ENCODE measurements around the gene PHF21B.

The PHF21B gene

GRCh38 chr22:44981857-44982256 is 27.9 kb downstream of the PHF21B start:
- Histone ChIP-seq H3K18ac (ENCODE audit: low read length) (no peak overlapping the region), H3K27me3 (ENCODE audit: insufficient read depth, low read length, poor library complexity) (no peaks in the 10 kb centered on the region), H4K5ac (ENCODE audit: low read length) (no peak overlapping the region), H3K36me3 (ENCODE audit: control insufficient read depth, insufficient read depth, low read length) (no peaks in the 10 kb centered on the region), H3K4me3 (ENCODE audit: low read length) (no peak overlapping the region), H3K4me2 (ENCODE audit: low read length) (no peak overlapping the region), H2BK5ac (ENCODE audit: low read length) (no peak overlapping the region), H3K4ac (ENCODE audit: low read depth, low read length) (no peak overlapping the region), H3K27ac (ENCODE audit: low read depth, low read length) (no peak overlapping the region), H2BK15ac (replicated peaks; ENCODE audit: low read depth) (no peak overlapping the region), H3K9ac (ENCODE audit: low read length) (no peak overlapping the region), H4K8ac (ENCODE audit: low read depth, low read length) (no peak overlapping the region), H3K23ac (ENCODE audit: low read length) (no peak overlapping the region), H3K4me1 (ENCODE audit: control insufficient read depth, low read depth, low read length) (no peaks in the 10 kb centered on the region), H2BK120ac (ENCODE audit: low read depth, low read length) (no peak overlapping the region), H3K79me1 (ENCODE audit: low read length) (peaks cover 49% of the 10 kb centered on the region), H3K56ac (ENCODE audit: low read length) (no peak overlapping the region), H2AK5ac (ENCODE audit: low read length) (no peak overlapping the region), H3K79me2 (ENCODE audit: control insufficient read depth, insufficient read depth, low read length) (peaks cover 56% of the 10 kb centered on the region)
- DNase-seq: no peak
- WGBS (ENCODE audit: extremely low coverage, insufficient coverage, low lambda C conversion rate): no CpG with 5 or more reads among the region's 11 CpGs

GRCh38 chr22:44979154-44979553 is 30.7 kb downstream of the PHF21B start:
- Histone ChIP-seq H3K23ac (ENCODE audit: low read length) (peak overlapping the region; percentile 24), H3K27ac (ENCODE audit: low read depth, low read length) (no peak overlapping the region), H3K4me2 (ENCODE audit: low read length) (no peak overlapping the region), H2AK5ac (ENCODE audit: low read length) (no peak overlapping the region), H4K8ac (ENCODE audit: low read depth, low read length) (no peak overlapping the region), H3K18ac (ENCODE audit: low read length) (no peak overlapping the region), H3K4ac (ENCODE audit: low read depth, low read length) (no peak overlapping the region), H3K79me1 (ENCODE audit: low read length) (peaks cover 42% of the 10 kb centered on the region), H2BK15ac (replicated peaks; ENCODE audit: low read depth) (no peak overlapping the region), H4K5ac (ENCODE audit: low read length) (no peak overlapping the region), H3K4me3 (ENCODE audit: low read length) (no peak overlapping the region), H3K9ac (ENCODE audit: low read length) (no peak overlapping the region), H3K27me3 (ENCODE audit: insufficient read depth, low read length, poor library complexity) (no peaks in the 10 kb centered on the region), H3K36me3 (ENCODE audit: control insufficient read depth, insufficient read depth, low read length) (no peaks in the 10 kb centered on the region), H3K56ac (ENCODE audit: low read length) (no peak overlapping the region), H2BK120ac (ENCODE audit: low read depth, low read length) (no peak overlapping the region), H2BK5ac (ENCODE audit: low read length) (no peak overlapping the region), H3K79me2 (ENCODE audit: control insufficient read depth, insufficient read depth, low read length) (peaks cover 40% of the 10 kb centered on the region), H3K4me1 (ENCODE audit: control insufficient read depth, low read depth, low read length) (no peaks in the 10 kb centered on the region)
- no peak for DNase-seq
- no CpG with 5 or more reads among the region's 6 CpGs for whole genome bisulfite sequencing (ENCODE audit: extremely low coverage, insufficient coverage, low lambda C conversion rate)

GRCh38 chr22:44975427-44976262 is 34.2 kb downstream of the PHF21B start:
- WGBS (ENCODE audit: extremely low coverage, insufficient coverage, low lambda C conversion rate): no CpG with 5 or more reads among the region's 22 CpGs
- H3K79me2 ChIP-seq (ENCODE audit: control insufficient read depth, insufficient read depth, low read length): peaks cover 19% of the 10 kb centered on the region
- no peak overlapping the region for H2BK120ac ChIP-seq (ENCODE audit: low read depth, low read length)
- H3K18ac ChIP-seq (ENCODE audit: low read length): no peak overlapping the region
- H3K9ac ChIP-seq (ENCODE audit: low read length): no peak overlapping the region
- peak; percentile 91 for DNase-seq
- H3K27me3 ChIP-seq (ENCODE audit: insufficient read depth, low read length, poor library complexity): no peaks in the 10 kb centered on the region
- peaks cover 34% of the 10 kb centered on the region for H3K79me1 ChIP-seq (ENCODE audit: low read length)
- no peak overlapping the region for H3K23ac ChIP-seq (ENCODE audit: low read length)
- H3K56ac ChIP-seq (ENCODE audit: low read length): no peak overlapping the region
- H2BK5ac ChIP-seq (ENCODE audit: low read length): no peak overlapping the region
- no peak overlapping the region for H3K4me3 ChIP-seq (ENCODE audit: low read length)
- no peaks in the 10 kb centered on the region for H3K36me3 ChIP-seq (ENCODE audit: control insufficient read depth, insufficient read depth, low read length)
- no peak overlapping the region for H4K5ac ChIP-seq (ENCODE audit: low read length)
- H3K4me2 ChIP-seq (ENCODE audit: low read length): no peak overlapping the region
- no peak overlapping the region for H3K27ac ChIP-seq (ENCODE audit: low read depth, low read length)
- H3K4ac ChIP-seq (ENCODE audit: low read depth, low read length): no peak overlapping the region
- H3K4me1 ChIP-seq (ENCODE audit: control insufficient read depth, low read depth, low read length): no peaks in the 10 kb centered on the region
- H4K8ac ChIP-seq (ENCODE audit: low read depth, low read length): no peak overlapping the region
- no peak overlapping the region for H2AK5ac ChIP-seq (ENCODE audit: low read length)
- no peak overlapping the region for H2BK15ac ChIP-seq (replicated peaks; ENCODE audit: low read depth)

GRCh38 chr22:44974454-44974853 is 35.4 kb downstream of the PHF21B start:
- Histone ChIP-seq H3K4me3 (ENCODE audit: low read length) (no peak overlapping the region), H3K56ac (ENCODE audit: low read length) (no peak overlapping the region), H3K27me3 (ENCODE audit: insufficient read depth, low read length, poor library complexity) (no peaks in the 10 kb centered on the region), H3K79me2 (ENCODE audit: control insufficient read depth, insufficient read depth, low read length) (peaks cover 14% of the 10 kb centered on the region), H3K9ac (ENCODE audit: low read length) (no peak overlapping the region), H2BK120ac (ENCODE audit: low read depth, low read length) (no peak overlapping the region), H2BK15ac (replicated peaks; ENCODE audit: low read depth) (no peak overlapping the region), H3K4me1 (ENCODE audit: control insufficient read depth, low read depth, low read length) (no peaks in the 10 kb centered on the region), H3K27ac (ENCODE audit: low read depth, low read length) (no peak overlapping the region), H3K79me1 (ENCODE audit: low read length) (peaks cover 34% of the 10 kb centered on the region), H2BK5ac (ENCODE audit: low read length) (no peak overlapping the region), H4K5ac (ENCODE audit: low read length) (no peak overlapping the region), H2AK5ac (ENCODE audit: low read length) (no peak overlapping the region), H3K23ac (ENCODE audit: low read length) (no peak overlapping the region), H3K36me3 (ENCODE audit: control insufficient read depth, insufficient read depth, low read length) (no peaks in the 10 kb centered on the region), H3K4ac (ENCODE audit: low read depth, low read length) (no peak overlapping the region), H3K18ac (ENCODE audit: low read length) (no peak overlapping the region), H4K8ac (ENCODE audit: low read depth, low read length) (no peak overlapping the region), H3K4me2 (ENCODE audit: low read length) (no peak overlapping the region)
- DNase-seq: no peak
- WGBS (ENCODE audit: extremely low coverage, insufficient coverage, low lambda C conversion rate): no CpG with 5 or more reads among the region's 9 CpGs

GRCh38 chr22:44973829-44974228 is 36.0 kb downstream of the PHF21B start:
- no peak for DNase-seq
- H3K4ac ChIP-seq (ENCODE audit: low read depth, low read length): no peak overlapping the region
- H2AK5ac ChIP-seq (ENCODE audit: low read length): no peak overlapping the region
- H3K79me2 ChIP-seq (ENCODE audit: control insufficient read depth, insufficient read depth, low read length): peaks cover 14% of the 10 kb centered on the region
- no peak overlapping the region for H3K27ac ChIP-seq (ENCODE audit: low read depth, low read length)
- no peak overlapping the region for H3K4me2 ChIP-seq (ENCODE audit: low read length)
- no peak overlapping the region for H3K4me3 ChIP-seq (ENCODE audit: low read length)
- no peak overlapping the region for H2BK120ac ChIP-seq (ENCODE audit: low read depth, low read length)
- WGBS (ENCODE audit: extremely low coverage, insufficient coverage, low lambda C conversion rate): no CpG with 5 or more reads among the region's 8 CpGs
- no peak overlapping the region for H4K8ac ChIP-seq (ENCODE audit: low read depth, low read length)
- no peak overlapping the region for H4K5ac ChIP-seq (ENCODE audit: low read length)
- H3K18ac ChIP-seq (ENCODE audit: low read length): no peak overlapping the region
- H3K27me3 ChIP-seq (ENCODE audit: insufficient read depth, low read length, poor library complexity): no peaks in the 10 kb centered on the region
- H3K4me1 ChIP-seq (ENCODE audit: control insufficient read depth, low read depth, low read length): no peaks in the 10 kb centered on the region
- no peak overlapping the region for H2BK5ac ChIP-seq (ENCODE audit: low read length)
- no peak overlapping the region for H2BK15ac ChIP-seq (replicated peaks; ENCODE audit: low read depth)
- H3K56ac ChIP-seq (ENCODE audit: low read length): no peak overlapping the region
- H3K9ac ChIP-seq (ENCODE audit: low read length): no peak overlapping the region
- peaks cover 31% of the 10 kb centered on the region for H3K79me1 ChIP-seq (ENCODE audit: low read length)
- no peak overlapping the region for H3K23ac ChIP-seq (ENCODE audit: low read length)
- H3K36me3 ChIP-seq (ENCODE audit: control insufficient read depth, insufficient read depth, low read length): no peaks in the 10 kb centered on the region
